Endothelial cell of hepatic sinusoid (primary cell): Measurements from ENCODE around the gene PARD3B.

Experiments
- in situ Hi-C: cut with HindIII; loops from 2 replicates; pipeline ENCODE4 v1.10.0; 2017; ENCODE audit warnings: low sequenced_read_pairs

The PARD3B gene

DNA sequence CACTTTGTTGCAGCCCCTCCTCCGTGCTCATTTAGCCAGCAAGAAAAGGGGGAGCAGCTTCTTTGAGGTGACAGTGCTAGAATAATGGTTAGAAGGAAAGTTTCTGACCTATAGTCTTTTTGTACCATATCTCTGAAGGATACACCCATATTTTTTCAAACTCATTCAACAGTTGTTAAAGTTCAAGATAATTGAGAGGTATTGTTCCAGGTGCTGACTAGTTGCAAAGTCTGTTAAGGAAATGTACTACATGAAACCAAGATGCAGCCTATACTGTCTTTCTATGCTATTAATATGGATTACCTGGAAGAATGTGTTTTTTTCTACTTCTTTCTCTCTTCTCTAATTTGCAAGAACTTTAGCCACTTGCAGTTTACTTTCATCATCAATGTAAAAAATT, 495.0 kb downstream of the PARD3B start:
- in situ Hi-C loops = no loop called here

DNA sequence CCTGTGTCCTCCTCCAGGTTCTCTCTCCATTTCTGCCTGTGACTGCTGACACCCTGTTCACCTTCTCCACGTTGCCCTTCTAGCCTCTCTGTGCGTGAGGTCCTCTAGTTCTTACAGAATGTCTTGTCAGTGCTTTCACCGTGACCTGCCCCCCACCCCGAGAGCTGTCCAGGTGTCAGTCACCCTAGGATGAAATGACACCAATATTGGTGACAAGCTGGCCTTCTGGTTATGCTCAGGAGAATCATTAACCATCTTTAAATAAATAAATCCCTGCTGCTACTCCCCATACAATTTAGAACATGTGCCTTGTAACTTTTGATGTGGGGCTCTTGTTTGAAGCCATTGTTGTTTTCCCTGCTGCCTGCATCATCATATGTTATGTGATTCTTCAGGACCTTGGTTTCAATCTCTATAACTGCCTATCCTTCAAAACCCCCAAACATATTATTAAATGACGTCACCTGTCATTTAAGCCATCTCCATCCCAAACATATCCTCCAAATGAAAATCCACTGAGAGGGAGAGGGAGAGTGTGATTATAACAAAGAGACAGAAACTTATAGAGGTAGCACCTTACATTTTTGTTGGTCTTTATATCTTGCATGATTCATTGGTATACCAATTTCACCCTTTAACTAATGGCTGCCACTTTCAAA, 496.3 kb downstream of the PARD3B start:
- in situ Hi-C loops = no loop called here

DNA sequence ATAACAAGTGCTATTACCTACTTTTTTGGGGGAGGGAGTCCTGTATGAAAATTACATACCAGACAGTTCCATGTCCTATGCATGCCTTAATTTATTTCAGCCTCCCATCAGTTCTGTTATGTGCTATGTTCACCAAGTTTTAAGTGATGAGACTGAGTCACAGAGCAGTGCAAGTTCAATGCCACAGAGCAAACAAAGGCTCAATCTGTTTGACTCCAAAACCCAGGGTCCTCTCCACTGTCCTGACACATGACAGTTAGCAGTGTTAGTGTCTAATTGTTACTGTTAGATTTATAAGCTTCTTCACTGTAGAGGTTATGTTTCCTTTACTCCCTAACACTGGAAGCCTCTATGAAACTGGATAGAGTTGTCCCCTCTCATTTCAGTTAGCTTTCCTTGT, 498.0 kb downstream of the PARD3B start:
- in situ Hi-C loops = no loop called here

DNA sequence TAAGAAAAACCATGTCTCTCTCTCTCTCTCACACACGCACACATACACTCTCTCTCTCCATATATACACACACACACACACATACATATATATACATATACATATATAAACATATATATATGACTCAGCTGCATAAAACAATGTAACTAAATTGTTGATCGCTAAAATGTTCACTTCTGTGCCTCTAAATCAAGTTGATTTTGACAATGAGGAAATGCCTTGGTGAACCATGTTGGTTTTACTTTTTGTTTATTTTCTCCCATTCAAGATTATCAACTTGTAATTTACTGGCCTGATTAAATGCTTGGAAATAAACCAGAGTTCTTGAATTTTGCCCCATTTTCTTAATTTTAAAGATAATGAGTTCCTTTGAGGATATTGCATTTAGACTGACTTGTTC, 500.4 kb downstream of the PARD3B start:
- in situ Hi-C loops = no loop called here

DNA sequence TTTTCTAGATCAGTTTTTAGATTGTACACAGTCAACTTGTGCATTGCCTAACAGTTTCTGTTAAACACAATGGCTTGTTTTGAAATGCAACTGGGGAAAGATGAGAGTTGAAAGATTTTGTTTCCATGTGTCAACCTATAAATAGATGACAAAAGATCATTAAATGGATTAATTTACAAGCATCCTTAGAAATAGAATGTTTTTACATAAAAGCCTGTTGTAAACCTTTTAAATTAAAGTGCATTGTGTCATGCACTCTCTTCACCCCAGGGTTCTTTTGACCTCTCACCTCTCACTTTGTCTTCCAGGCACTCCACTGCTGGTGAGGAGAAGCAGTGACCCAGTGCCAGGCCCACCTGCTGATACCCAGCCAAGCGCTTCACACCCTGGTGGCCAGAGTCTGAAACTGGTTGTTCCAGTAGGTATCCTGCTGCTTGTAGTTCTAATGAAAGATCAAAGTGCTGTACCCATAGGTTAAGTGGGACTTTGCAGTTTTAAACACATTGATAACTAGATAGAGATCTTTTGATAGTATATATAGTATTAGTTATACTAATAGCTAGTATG, 502.1 kb downstream of the PARD3B start:
- in situ Hi-C loops = no loop called here

DNA sequence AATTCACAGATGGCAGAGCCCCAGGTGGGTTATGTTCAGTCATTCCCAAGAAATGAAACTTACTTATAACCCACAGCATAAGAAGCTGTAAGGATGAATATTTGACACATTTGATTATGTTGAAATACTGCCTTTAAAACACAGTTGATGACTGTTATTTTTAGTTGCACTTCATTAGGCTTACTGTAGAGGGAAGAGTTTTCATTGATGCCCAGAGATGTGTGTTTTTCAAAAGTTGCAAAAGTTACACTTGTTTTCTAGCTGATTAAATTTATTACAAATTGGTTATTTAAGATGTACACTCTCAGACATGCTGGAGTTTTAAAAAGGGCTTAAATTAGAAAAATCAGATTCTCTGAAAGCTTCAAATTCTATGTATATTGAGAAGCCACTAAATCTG, 506.1 kb downstream of the PARD3B start:
- in situ Hi-C loops = no loop called here

DNA sequence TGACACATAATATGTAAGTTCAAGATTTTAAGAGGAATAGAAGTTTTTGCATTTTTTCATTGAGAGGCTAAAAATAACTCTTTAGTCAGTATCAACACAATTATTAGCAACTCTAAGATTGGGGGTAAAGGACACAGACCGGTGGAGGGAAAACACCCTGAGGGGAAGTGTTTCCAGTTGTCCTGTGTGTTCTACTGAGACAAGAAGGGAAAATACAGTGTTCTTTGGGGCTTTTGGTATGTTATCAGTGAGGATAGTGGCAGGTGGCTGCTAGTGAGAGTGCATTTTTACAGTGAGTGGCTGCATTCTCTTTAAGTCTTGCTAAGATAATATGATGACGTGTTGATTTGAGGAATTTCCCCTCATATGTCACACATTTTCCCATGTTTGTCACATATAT, 507.5 kb downstream of the PARD3B start:
- in situ Hi-C loops = no loop called here

DNA sequence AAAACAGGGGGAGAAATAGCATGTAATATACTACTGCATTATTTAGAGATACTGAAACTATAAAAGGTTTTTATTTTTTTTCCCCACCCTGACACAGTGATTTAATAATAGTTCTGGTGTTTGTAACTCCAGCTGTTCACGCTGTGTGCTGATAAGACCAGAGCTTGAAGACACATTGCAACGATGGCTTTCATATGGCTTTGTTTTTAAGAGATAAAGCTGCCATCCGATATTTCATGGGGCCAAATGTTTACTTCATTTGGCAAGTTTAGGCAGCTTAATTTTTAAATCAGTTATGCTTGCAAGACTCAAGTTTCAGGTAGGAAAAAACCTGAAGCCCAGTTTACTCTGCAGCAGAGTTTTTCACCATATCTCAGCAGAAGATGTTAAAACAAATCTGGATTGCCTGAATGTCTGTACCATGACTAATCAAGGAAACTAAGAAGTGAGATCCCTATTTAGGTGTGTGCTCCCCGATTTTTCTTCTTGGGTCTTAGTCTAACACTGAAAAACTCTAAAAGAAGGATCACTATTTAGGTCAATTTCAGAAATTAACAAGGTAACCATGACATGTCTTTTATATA, 508.6 kb downstream of the PARD3B start:
- in situ Hi-C loops = no loop called here

DNA sequence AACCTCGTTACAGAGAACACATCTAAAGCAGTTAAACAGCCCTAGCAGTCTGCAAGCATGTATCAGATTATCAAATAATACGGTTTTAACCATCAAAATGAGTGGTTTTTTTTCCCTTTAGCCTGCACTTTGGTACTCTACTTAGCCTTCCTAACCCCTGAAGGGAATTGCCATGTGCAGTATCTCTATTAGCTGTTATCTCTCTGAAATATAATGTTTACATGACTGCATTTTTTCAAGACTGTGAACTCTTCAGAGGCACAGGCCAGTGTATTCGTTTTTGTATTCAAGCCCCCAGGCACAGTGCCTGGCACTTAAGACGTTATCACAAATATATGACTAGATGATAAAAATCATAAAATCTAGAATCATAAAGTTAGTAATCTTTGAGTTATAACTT, 509.5 kb downstream of the PARD3B start:
- in situ Hi-C loops = no loop called here

DNA sequence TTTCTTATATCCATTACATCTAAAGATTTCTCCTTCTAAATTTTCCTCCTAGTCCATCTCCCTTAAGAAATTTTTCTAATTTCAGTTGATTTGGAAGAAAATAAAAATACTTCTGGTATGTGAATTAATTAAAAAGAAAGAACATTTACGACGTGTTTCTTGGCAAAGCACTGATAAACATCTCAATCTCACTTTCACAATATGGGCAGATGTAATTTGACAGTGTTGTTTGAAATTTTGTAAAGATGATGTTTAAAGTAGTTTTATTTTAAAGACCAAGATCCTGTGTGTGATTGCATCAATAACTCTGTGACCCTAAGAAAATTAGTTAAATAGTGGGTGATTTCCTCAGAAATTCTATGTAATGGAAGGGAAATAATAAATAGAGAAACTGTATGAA, 510.0 kb downstream of the PARD3B start:
- in situ Hi-C loops = no loop called here

DNA sequence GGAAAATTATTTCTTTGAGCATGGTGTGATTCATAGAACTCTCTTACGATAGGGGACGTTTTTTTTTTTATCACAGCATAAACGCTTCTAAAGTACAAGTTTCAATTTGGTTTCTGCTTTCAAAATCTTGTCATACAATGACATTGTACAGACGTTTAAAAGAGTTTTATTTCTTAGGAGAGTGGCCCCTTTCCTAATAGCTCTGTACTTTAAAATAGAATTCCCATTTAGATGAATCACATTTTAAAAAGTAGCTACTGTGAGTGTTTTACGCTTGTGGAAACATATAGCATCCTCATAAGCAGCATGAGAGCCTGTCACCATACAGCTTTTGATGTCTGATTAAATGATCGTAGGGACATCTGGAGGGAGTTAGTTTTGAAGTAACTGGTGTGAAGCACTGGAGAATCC, 510.9 kb downstream of the PARD3B start:
- in situ Hi-C loops = no loop called here

DNA sequence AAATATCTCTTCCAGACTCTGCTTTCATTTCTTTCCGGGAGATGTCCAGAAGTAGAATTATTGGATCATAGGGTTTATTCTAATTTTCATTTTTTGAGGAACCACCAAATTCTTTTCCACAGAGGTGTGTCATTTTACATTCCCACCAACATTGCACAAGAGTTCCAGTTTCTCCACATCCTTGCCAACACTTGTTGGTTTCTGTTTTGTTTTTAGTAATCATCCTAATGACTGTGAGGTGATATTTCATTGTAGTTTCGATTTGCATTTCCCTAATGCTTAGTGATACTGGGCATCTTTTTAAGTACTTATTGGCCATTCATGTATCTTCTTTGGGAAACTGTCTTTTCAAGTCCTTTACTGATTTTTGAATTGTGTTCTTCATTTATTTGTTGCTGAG, 513.1 kb downstream of the PARD3B start:
- in situ Hi-C loops = no loop called here

DNA sequence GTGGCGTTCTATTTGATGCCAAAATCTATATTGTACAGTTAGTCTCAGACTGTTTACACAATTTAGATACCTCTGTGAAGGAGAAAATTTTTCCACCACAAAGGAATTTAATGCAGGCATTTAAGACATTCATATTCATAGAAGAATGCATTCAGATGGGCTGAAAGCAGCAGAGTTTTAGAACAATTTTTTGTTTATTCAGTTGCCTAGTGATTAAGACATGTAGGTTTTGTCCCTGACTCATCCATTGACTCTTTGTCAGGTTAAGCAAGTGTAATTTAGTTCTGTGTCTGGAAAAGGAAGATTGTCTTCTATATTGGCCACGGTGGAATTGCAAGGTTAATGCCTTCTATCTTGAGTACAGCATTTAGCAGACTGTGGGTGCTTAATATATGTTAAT, 515.0 kb downstream of the PARD3B start:
- in situ Hi-C loops = no loop called here

DNA sequence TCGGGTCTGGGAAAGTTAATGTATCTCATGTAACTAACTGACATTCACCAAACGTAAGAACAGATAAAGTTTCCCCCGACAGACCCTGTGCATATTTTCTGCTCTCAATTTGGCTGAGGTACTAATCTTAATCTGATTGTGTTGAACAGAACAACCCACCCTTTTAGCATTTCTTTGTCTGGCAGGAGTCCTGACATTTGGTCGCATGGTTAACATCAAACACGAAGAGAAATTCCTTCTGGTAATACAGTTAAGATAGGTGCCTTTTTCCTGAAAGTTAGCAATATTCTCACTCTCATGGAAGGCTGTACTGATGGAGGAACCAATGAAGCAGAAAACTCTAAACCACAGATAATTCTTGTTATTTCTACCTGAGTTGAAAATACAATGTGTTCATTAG, 520.8 kb downstream of the PARD3B start:
- in situ Hi-C loops = no loop called here

DNA sequence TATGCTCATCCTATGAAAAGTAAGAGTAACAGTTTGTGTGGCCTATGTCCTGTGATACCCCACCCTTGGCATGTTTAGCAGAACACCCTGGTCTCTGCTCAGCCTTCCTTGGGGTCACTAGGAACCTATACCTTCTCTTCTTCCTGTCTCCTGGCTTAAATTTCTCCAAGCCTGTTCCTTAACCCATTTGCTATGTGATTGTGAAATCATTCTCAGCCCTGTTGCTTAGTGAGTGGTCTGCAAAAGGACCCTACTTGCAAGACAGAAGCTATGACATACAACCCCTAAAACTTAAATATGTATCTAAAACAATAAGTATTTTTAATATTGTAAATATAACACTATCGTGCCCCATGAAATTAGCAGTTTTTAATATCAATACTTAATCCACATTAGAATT, 524.7 kb downstream of the PARD3B start:
- in situ Hi-C loops = no loop called here

DNA sequence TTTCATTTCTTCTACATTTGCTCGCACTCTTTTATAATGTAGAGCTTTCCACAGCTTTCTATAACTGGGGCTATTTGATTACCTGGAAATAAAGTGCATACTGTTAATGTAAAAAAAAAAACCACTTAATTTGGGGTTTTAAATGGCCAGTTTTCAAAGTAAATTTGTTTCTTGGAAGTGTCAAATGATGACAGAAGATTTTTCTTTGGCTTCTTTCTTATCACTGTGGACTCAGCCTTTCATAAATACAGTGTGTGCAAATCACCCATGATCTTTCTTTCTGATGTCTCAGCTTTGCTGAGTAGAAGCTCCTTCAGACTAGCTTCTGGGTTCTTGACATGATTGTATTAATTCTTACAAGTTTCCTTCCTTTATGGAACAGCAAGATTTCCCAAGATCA, 525.6 kb downstream of the PARD3B start:
- in situ Hi-C loops = no loop called here

DNA sequence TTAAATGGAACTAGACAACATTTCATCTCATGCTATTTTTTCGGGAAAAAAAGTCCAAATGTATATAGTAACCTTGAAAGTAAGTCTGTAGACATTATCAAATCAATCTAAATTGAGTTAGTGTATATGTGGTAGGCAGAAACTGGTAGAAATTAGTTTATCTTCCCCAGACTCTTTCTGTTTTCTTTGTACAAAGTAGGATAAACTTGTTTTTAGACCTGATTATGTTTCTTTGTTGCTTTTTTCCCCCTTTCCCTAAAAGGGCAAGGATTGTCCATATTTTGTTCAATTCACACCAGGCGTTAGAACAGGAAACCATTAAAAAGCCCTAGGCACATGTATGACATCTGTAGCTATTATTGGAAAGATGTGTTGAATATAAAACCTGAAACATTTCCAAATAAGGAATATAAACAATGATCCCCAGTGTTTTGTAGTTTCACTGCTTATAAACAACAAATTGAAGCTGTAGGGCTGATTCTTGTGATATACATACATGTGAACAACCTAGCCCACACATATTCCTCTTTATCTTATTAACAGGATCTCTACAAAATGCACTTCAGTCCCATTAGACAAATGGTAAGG, 528.3 kb downstream of the PARD3B start:
- in situ Hi-C loops = no loop called here

DNA sequence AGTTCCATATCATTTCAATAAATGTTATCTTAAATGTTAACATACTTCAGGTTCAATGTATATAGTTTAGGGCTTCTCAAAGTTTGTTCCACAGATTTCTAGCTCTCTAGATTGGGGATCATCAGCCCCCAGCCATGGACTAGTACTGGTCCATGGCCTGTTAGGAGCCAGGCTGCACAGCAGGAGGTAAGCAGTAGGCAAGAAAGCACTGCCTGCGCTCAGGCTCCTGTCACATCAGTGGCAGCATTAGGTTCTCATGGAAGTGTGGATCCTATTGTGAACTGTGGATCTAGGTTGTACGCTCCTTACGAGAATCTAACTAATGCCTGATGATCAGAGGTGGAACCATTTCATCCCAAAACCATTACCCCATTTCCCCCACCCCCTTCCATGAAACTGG, 531.1 kb downstream of the PARD3B start:
- in situ Hi-C loops = no loop called here

DNA sequence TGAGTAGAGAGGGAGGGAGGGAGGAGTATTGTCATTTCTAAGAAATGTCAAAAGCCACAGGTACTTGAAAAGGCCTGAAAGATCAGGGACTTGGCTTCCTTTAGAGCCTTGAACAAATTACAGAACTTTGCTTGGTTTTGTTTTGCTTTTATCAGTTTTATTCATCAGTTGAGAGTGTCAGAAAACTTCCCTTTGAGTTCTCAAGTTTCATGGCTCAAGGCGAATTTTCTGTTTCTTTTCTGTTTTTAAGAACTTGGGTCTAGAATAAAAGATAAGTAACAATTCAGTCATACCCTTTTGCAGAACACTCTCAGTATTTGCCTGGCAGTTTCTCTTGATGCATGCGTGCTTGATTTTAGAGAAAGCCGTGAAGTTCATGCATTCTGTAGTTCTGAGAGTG, 531.9 kb downstream of the PARD3B start:
- in situ Hi-C loops = no loop called here

DNA sequence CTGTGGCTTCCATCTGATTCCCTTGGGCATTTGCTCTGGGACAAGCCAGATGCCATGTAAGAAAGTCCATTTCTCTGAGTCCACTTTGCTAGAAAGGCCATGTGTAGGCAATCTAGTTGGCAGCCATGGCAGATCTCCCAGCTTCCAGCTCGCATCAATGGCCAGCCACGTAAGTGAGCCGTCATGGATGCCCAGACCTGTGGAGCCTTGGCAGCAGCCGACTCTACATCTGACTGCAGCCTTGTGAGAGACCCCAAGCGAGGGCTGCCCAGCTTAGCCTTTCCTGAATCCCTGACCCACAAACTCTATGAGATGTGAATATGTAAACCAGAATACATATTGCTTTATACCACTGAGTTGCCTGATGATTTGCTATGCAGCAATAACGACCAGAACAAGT, 533.5 kb downstream of the PARD3B start:
- in situ Hi-C loops = no loop called here

DNA sequence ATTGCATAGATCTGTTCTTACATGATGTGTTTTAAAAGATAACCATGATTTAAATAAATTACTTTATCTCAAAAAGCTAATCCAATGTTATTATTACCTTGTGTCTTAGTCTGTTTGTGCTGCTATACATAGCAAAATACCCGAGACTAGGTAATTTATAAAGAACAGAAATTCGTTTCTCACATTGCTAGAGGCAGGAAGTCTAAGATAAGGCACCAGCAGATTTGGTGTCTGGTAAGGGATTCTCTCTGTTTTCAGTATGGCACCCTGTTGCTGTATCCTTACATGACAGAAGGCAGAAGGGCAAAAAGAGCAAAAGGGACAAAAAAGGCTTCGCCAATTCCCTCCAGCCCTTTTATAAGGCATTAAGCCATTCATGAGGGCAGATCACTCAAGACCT, 533.9 kb downstream of the PARD3B start:
- in situ Hi-C loops = no loop called here

DNA sequence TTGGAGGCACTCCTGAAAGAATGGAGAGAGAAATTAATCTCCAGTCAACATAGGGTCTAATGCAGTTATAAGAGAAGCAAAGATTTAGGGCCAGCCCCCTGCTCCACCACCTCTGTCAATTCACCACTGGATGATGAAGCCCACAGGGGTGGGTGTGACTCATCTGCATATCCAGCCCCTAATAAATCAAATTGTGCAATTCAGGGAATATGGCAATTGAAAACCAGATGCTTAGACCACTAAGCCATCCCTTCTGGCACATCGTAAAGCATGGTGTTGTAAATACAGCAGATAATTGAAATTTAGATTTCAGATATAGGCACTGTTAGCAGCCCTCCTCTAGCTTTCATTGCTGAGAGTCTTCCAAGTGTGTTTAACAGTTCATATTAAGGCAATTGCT, 541.4 kb downstream of the PARD3B start:
- in situ Hi-C loops = no loop called here
